ENCODE data around the gene RPS23. TPM values are rescaled to one million over a fixed set of nuclear protein-coding genes. Genes with fewer than 3 reads are reported as not detected.

The RPS23 gene
- total and polyA plus RNA-seq, 4 experiments from 2014 or later, result 2,379 to 3,147 (median 3,034) TPM

- H3K4me3 Mint-ChIP-seq, result no peak overlapping the region
- no peaks in the 10 kb centered on the region for H3K36me3 ChIP-seq (ENCODE audit: insufficient read depth, low read length)
- no peak overlapping the region for H3K4me3 ChIP-seq (ENCODE audit: low read length in 2 of 2)
- POLR2A ChIA-PET (ENCODE audit: partially characterized antibody), result no interaction called here
- no peaks in the 10 kb centered on the region for H3K9me3 ChIP-seq (ENCODE audit: control insufficient read depth in 1 of 2, low read length in 2 of 2)
- H3K27me3 ChIP-seq (ENCODE audit: insufficient read depth, low read length), result no peaks in the 10 kb centered on the region
- no peaks in the 10 kb centered on the region for H3K27me3 Mint-ChIP-seq
- H3K4me1 Mint-ChIP-seq, result no peaks in the 10 kb centered on the region
- intact Hi-C loops (cut with micrococcal nuclease), result no loop called here
- no peak overlapping the region for H3K27ac Mint-ChIP-seq
- DNase-seq, result no peak
- H3K36me3 Mint-ChIP-seq, result peaks cover 12 to 22% of the 10 kb centered on the region in 2 donors
- H3K9me3 Mint-ChIP-seq, result peaks cover 0 to 20% (median 13%) of the 10 kb centered on the region in 8 donors
- CTCF ChIA-PET (ENCODE audit: partially characterized antibody), result interaction anchor here (1.5 kb wide), 1 partner anchor 100 kb away, joined by 3 read pairs; no protein-coding TSS in a partner anchor
- no peak overlapping the region for H3K27ac ChIP-seq (ENCODE audit: low read depth, low read length)
- H3K4me1 ChIP-seq (ENCODE audit: insufficient read depth, low read length), result no peaks in the 10 kb centered on the region
Observed at GRCh38 chr5:82265047-82265446, 13.1 kb downstream of the RPS23 start.

GRCh38 chr5:82259172-82259800, 18.9 kb downstream of the RPS23 start:
- CTCF ChIA-PET (ENCODE audit: partially characterized antibody), result interaction anchor here (0.9 to 1.4 kb wide), 3 partner anchors 12 to 833 kb away, joined by 3 to 5 read pairs (median 5); no protein-coding TSS in a partner anchor
- H3K4me3 Mint-ChIP-seq, result peak overlapping the region in 1 of 8 donors; percentile 7
- H3K36me3 Mint-ChIP-seq, result no peaks in the 10 kb centered on the region
- peaks cover 0 to 2% (median 0%) of the 10 kb centered on the region in 4 donors for H3K4me1 Mint-ChIP-seq
- intact Hi-C loops (cut with micrococcal nuclease), result no loop called here
- H3K27ac Mint-ChIP-seq, result no peak overlapping the region
- no peaks in the 10 kb centered on the region for H3K9me3 Mint-ChIP-seq
- no peaks in the 10 kb centered on the region for H3K4me1 ChIP-seq (ENCODE audit: insufficient read depth, low read length)
- DNase-seq, result no peak
- no peaks in the 10 kb centered on the region for H3K36me3 ChIP-seq (ENCODE audit: insufficient read depth, low read length)
- POLR2A ChIA-PET (ENCODE audit: partially characterized antibody), result no interaction called here
- no peaks in the 10 kb centered on the region for H3K27me3 Mint-ChIP-seq
- no peaks in the 10 kb centered on the region for H3K9me3 ChIP-seq (ENCODE audit: control insufficient read depth in 1 of 2, low read length in 2 of 2)
- H3K4me3 ChIP-seq (ENCODE audit: low read length in 2 of 2), result no peak overlapping the region
- no peak overlapping the region for H3K27ac ChIP-seq (ENCODE audit: low read depth, low read length)
- H3K27me3 ChIP-seq (ENCODE audit: insufficient read depth, low read length), result no peaks in the 10 kb centered on the region

GRCh38 chr5:82257729-82258128, 20.4 kb downstream of the RPS23 start:
- POLR2A ChIA-PET (ENCODE audit: partially characterized antibody), result interaction anchor here (0.9 kb wide), 1 partner anchor 10 kb away, joined by 5 read pairs; no protein-coding TSS in a partner anchor
- intact Hi-C loops (cut with micrococcal nuclease), result no loop called here
- Histone ChIP-seq H3K27ac (ENCODE audit: low read depth, low read length) (no peak overlapping the region), H3K4me3 (ENCODE audit: low read length in 2 of 2) (no peak overlapping the region), H3K36me3 (ENCODE audit: insufficient read depth, low read length) (no peaks in the 10 kb centered on the region), H3K9me3 (ENCODE audit: control insufficient read depth in 1 of 2, low read length in 2 of 2) (no peaks in the 10 kb centered on the region), H3K27me3 (ENCODE audit: insufficient read depth, low read length) (no peaks in the 10 kb centered on the region), H3K4me1 (ENCODE audit: insufficient read depth, low read length) (no peaks in the 10 kb centered on the region)
- no peaks in the 10 kb centered on the region for H3K27me3 Mint-ChIP-seq
- no peaks in the 10 kb centered on the region for H3K9me3 Mint-ChIP-seq
- H3K4me3 Mint-ChIP-seq, result no peak overlapping the region
- DNase-seq, result no peak
- H3K4me1 Mint-ChIP-seq, result peaks cover 0 to 2% (median 0%) of the 10 kb centered on the region in 4 donors
- CTCF ChIA-PET (ENCODE audit: partially characterized antibody), result interaction anchor here (0.6 to 1.2 kb wide), 2 partner anchors 527 to 832 kb away, joined by 3 read pairs; no protein-coding TSS in a partner anchor
- H3K27ac Mint-ChIP-seq, result peak overlapping the region in 1 of 7 donors; percentile 3
- peaks cover 0 to 9% of the 10 kb centered on the region in 2 donors for H3K36me3 Mint-ChIP-seq

- no peak overlapping the region for H3K4me3 ChIP-seq (ENCODE audit: low read length in 2 of 2)
- H3K36me3 Mint-ChIP-seq, result peaks cover 0 to 9% of the 10 kb centered on the region in 2 donors
- no peak for DNase-seq
- H3K4me1 Mint-ChIP-seq, result peaks cover 0 to 2% (median 0%) of the 10 kb centered on the region in 4 donors
- no peaks in the 10 kb centered on the region for H3K4me1 ChIP-seq (ENCODE audit: insufficient read depth, low read length)
- no peaks in the 10 kb centered on the region for H3K27me3 ChIP-seq (ENCODE audit: insufficient read depth, low read length)
- no peaks in the 10 kb centered on the region for H3K27me3 Mint-ChIP-seq
- no peaks in the 10 kb centered on the region for H3K9me3 ChIP-seq (ENCODE audit: control insufficient read depth in 1 of 2, low read length in 2 of 2)
- no peaks in the 10 kb centered on the region for H3K36me3 ChIP-seq (ENCODE audit: insufficient read depth, low read length)
- ChIA-PET POLR2A (ENCODE audit: partially characterized antibody) (no interaction called here), CTCF (ENCODE audit: partially characterized antibody) (interaction anchor here (1.2 kb wide), 1 partner anchor 831 kb away, joined by 3 read pairs; no protein-coding TSS in a partner anchor)
- H3K27ac Mint-ChIP-seq, result no peak overlapping the region
- intact Hi-C loops (cut with micrococcal nuclease), result no loop called here
- H3K9me3 Mint-ChIP-seq, result no peaks in the 10 kb centered on the region
- no peak overlapping the region for H3K4me3 Mint-ChIP-seq
- H3K27ac ChIP-seq (ENCODE audit: low read depth, low read length), result no peak overlapping the region
Observed at GRCh38 chr5:82257247-82257646, 20.9 kb downstream of the RPS23 start.

GRCh38 chr5:82255844-82256243, 22.3 kb downstream of the RPS23 start:
- Mint-ChIP-seq H3K4me1 (peaks cover 0 to 2% (median 0%) of the 10 kb centered on the region in 4 donors), H3K27me3 (no peaks in the 10 kb centered on the region), H3K27ac (peak overlapping the region in 1 of 7 donors; percentile 47), H3K36me3 (peaks cover 0 to 9% of the 10 kb centered on the region in 2 donors), H3K9me3 (no peaks in the 10 kb centered on the region), H3K4me3 (no peak overlapping the region)
- Histone ChIP-seq H3K27ac (ENCODE audit: low read depth, low read length) (no peak overlapping the region), H3K9me3 (ENCODE audit: control insufficient read depth in 1 of 2, low read length in 2 of 2) (no peaks in the 10 kb centered on the region), H3K27me3 (ENCODE audit: insufficient read depth, low read length) (no peaks in the 10 kb centered on the region), H3K36me3 (ENCODE audit: insufficient read depth, low read length) (no peaks in the 10 kb centered on the region), H3K4me1 (ENCODE audit: insufficient read depth, low read length) (no peaks in the 10 kb centered on the region), H3K4me3 (ENCODE audit: low read length in 2 of 2) (no peak overlapping the region)
- intact Hi-C loops (cut with micrococcal nuclease), result no loop called here
- POLR2A ChIA-PET (ENCODE audit: partially characterized antibody), result no interaction called here
- no peak for DNase-seq
- CTCF ChIA-PET (ENCODE audit: partially characterized antibody), result no interaction called here

DNA sequence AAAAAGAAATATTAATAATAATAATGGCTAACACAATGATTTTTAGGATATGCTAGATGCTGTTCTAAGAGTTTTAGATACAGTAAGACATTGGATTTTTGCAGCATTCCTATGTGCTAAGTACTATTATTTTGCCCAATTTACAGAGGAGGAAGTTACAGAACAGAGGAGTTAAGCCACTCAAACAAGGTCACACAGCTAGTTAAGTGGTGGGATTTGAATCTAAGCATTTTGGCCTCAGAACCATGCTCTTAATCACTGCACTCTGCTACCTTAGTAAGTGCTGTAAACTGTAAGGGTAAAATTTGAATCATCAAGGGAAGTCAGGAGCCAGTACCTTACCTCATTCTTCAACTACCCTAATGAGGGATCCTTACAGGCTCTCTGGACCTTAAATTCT, 25.4 kb downstream of the RPS23 start:
- Histone ChIP-seq H3K4me1 (ENCODE audit: insufficient read depth, low read length) (no peaks in the 10 kb centered on the region), H3K27ac (ENCODE audit: low read depth, low read length) (no peak overlapping the region), H3K36me3 (ENCODE audit: insufficient read depth, low read length) (no peaks in the 10 kb centered on the region), H3K27me3 (ENCODE audit: insufficient read depth, low read length) (no peaks in the 10 kb centered on the region), H3K9me3 (ENCODE audit: control insufficient read depth in 1 of 2, low read length in 2 of 2) (no peaks in the 10 kb centered on the region), H3K4me3 (ENCODE audit: low read length in 2 of 2) (no peak overlapping the region)
- H3K36me3 Mint-ChIP-seq, result peaks cover 0 to 14% of the 10 kb centered on the region in 2 donors
- H3K4me3 Mint-ChIP-seq, result no peak overlapping the region
- no peak for DNase-seq
- no peak overlapping the region for H3K27ac Mint-ChIP-seq
- POLR2A ChIA-PET (ENCODE audit: partially characterized antibody), result no interaction called here
- H3K9me3 Mint-ChIP-seq, result peaks cover 0 to 7% (median 5%) of the 10 kb centered on the region in 8 donors
- CTCF ChIA-PET (ENCODE audit: partially characterized antibody), result no interaction called here
- no peaks in the 10 kb centered on the region for H3K27me3 Mint-ChIP-seq
- H3K4me1 Mint-ChIP-seq, result no peaks in the 10 kb centered on the region
- intact Hi-C loops (cut with micrococcal nuclease), result no loop called here

DNA sequence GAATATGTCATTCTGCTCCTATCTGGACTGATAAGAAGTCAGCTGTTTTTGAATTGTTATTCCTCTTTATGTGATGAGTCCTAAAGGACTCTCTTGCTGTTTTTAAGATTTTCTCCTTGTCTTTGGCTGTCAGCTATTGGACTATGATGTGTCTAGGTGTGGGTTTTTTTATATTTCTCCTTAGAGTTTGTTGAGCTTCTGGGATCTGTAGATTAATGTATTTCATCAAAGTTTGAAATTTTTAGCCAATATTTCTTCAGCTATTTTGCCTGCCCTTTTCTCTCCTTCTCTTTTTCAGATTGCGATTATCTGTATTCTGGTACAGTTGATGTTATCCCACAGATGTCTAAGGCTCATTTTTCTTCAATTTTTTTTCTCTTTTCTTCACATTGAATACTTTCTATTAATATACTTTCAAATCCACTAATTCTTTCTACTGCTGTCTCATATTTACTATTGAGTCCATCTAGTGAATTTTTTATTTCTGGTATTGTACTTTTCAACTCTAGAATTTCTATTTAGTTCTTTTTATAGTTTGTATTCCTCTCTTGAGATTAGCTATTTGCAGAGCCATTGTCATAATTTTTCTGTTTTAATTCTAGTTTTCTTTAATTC, 31.1 kb downstream of the RPS23 start:
- ChIA-PET POLR2A (ENCODE audit: partially characterized antibody) (no interaction called here), CTCF (ENCODE audit: partially characterized antibody) (no interaction called here)
- Histone ChIP-seq H3K9me3 (ENCODE audit: control insufficient read depth in 1 of 2, low read length in 2 of 2) (no peaks in the 10 kb centered on the region), H3K27me3 (ENCODE audit: insufficient read depth, low read length) (no peaks in the 10 kb centered on the region), H3K4me3 (ENCODE audit: low read length in 2 of 2) (no peak overlapping the region), H3K4me1 (ENCODE audit: insufficient read depth, low read length) (no peaks in the 10 kb centered on the region), H3K36me3 (ENCODE audit: insufficient read depth, low read length) (no peaks in the 10 kb centered on the region), H3K27ac (ENCODE audit: low read depth, low read length) (no peak overlapping the region)
- no peak for DNase-seq
- intact Hi-C loops (cut with micrococcal nuclease), result no loop called here
- peaks cover 6 to 21% of the 10 kb centered on the region in 2 donors for H3K36me3 Mint-ChIP-seq
- no peak overlapping the region for H3K4me3 Mint-ChIP-seq
- H3K4me1 Mint-ChIP-seq, result no peaks in the 10 kb centered on the region
- H3K27me3 Mint-ChIP-seq, result no peaks in the 10 kb centered on the region
- peaks cover 0 to 29% (median 20%) of the 10 kb centered on the region in 8 donors for H3K9me3 Mint-ChIP-seq
- H3K27ac Mint-ChIP-seq, result no peak overlapping the region

Data from CD4-positive, alpha-beta memory T cell (primary cell).